ENCODE data around the gene TBC1D22A.

TBC1D22A gene

DNA sequence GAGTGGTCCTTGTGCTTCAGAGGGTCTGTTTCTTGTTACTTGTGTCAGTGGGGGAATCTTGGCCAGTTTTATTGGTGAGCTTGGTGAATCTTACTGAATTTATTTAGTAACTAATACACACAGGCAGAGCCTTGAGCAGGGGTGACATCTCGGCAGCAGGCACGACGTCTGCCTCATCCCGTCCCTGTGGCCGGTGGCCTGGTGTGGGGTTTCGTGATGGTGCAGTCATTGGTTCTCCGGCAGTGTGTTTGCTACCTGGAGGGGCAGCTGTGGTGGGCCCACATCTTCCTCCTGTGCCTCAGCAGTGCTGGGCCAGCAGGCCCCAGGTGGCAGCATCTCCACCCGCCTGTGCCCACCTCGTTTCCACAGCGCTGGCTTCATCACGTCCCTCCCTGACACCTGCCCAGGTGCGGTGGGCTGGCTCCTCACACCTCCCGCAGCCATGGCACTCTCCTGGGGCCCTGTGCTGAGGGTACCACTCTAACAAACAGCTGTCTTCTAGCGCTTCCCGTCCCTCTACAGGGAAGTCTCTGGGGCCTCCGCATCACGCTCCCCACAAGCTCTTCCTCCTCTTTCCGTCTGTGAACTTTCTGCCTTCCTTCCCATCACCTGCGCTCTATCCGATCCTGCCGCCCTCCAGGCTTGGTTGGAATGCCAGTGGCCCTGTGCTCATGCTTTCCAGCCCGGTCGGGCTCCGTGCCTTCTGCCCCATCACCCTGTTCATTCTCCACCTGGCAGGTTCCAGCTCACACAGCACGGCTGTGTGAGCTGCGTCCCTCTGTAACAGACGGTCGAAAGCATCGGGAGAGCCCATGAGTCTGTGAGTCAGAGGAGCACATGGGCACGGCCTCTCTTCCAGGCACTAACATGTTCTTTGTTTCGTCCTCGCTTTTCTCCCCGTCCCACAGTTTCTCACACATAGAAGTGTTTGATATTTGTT, 203.4 kb downstream of the TBC1D22A start:
- Histone ChIP-seq H3K4me2 (peak overlapping the region in 9 of 11 experiments; percentile 18 to 60 (median 36); a peak in 15 of 22 replicates), H3K36me3 (peaks cover 0 to 42% (median 0%) of the 10 kb centered on the region in 11 experiments; a peak in 5 of 22 replicates), H3K4me1 (peaks cover 27 to 58% (median 47%) of the 10 kb centered on the region in 10 experiments), H3K9me3 (replicated peaks in 1 of 11) (no peaks in the 10 kb centered on the region), H3K9ac (no peak overlapping the region), H3K27me3 (no peaks in the 10 kb centered on the region), H4K20me1 (peaks cover 49 to 100% (median 81%) of the 10 kb centered on the region in 11 experiments), H3K4me3 (no peak overlapping the region), H3K27ac (no peak overlapping the region)
- TF ChIP-seq Cebpa-rat (IDR thresholded peaks at IDR 0.05): no peak

DNA sequence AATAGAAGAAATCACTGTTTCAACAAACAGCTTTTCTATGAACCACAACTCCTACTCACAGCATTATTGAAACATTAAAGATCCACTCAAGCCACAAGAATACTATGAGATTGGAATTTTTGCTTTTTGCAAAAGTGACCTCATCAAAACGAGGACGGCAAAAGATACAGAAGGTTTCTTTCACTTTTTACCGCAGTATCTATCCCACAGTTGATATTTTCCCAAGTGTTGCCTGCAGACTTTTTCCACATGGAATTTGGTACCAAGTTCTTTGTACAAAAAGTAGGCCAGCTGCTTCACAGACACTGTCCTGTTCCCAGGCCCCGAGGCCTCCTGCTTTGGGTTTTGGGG, 204.0 kb downstream of the TBC1D22A start:
- no peaks in the 10 kb centered on the region for H3K27me3 ChIP-seq
- peaks cover 53 to 98% (median 83%) of the 10 kb centered on the region in 11 experiments for H4K20me1 ChIP-seq
- peaks cover 0 to 40% (median 0%) of the 10 kb centered on the region in 11 experiments; a peak in 5 of 22 replicates for H3K36me3 ChIP-seq
- no peak for TF ChIP-seq Cebpa-rat (IDR thresholded peaks at IDR 0.05)
- H3K4me2 ChIP-seq: peak overlapping the region in 1 of 11 experiments; percentile 58; a peak in 1 of 22 replicates
- H3K9me3 ChIP-seq (replicated peaks in 1 of 11): no peaks in the 10 kb centered on the region
- peaks cover 32 to 62% (median 53%) of the 10 kb centered on the region in 10 experiments for H3K4me1 ChIP-seq
- H3K4me3 ChIP-seq: no peak overlapping the region
- no peak overlapping the region for H3K9ac ChIP-seq
- H3K27ac ChIP-seq: no peak overlapping the region

DNA sequence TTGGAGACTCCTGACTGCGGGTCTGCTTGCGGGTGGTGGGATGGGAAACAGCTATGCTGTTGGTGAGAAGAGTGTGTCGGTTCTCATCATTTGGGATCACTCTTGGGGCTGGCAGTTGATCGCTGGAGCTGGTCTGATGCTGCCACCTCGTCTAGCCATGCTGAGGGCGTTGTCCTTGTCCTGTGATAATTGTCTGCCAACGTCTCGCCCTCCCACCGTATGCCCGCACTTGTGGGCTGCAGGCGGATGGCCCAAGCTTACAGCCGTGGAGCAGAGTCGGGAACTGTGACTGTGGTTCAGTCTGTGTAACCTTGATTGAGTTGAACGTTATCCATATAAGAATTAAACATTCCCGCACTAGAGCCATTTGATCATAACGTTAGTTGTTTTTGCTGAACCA, 204.4 kb downstream of the TBC1D22A start:
- H3K9ac ChIP-seq: no peak overlapping the region
- H3K9me3 ChIP-seq (replicated peaks in 1 of 11): no peaks in the 10 kb centered on the region
- no peak overlapping the region for H3K4me2 ChIP-seq
- TF ChIP-seq Cebpa-rat (IDR thresholded peaks at IDR 0.05): no peak
- H3K36me3 ChIP-seq: peaks cover 0 to 36% (median 0%) of the 10 kb centered on the region in 11 experiments; a peak in 4 of 22 replicates
- H3K4me1 ChIP-seq: peaks cover 35 to 62% (median 55%) of the 10 kb centered on the region in 10 experiments
- H3K27ac ChIP-seq: no peak overlapping the region
- H4K20me1 ChIP-seq: peaks cover 56 to 98% (median 83%) of the 10 kb centered on the region in 11 experiments
- H3K4me3 ChIP-seq: no peak overlapping the region
- no peaks in the 10 kb centered on the region for H3K27me3 ChIP-seq

DNA sequence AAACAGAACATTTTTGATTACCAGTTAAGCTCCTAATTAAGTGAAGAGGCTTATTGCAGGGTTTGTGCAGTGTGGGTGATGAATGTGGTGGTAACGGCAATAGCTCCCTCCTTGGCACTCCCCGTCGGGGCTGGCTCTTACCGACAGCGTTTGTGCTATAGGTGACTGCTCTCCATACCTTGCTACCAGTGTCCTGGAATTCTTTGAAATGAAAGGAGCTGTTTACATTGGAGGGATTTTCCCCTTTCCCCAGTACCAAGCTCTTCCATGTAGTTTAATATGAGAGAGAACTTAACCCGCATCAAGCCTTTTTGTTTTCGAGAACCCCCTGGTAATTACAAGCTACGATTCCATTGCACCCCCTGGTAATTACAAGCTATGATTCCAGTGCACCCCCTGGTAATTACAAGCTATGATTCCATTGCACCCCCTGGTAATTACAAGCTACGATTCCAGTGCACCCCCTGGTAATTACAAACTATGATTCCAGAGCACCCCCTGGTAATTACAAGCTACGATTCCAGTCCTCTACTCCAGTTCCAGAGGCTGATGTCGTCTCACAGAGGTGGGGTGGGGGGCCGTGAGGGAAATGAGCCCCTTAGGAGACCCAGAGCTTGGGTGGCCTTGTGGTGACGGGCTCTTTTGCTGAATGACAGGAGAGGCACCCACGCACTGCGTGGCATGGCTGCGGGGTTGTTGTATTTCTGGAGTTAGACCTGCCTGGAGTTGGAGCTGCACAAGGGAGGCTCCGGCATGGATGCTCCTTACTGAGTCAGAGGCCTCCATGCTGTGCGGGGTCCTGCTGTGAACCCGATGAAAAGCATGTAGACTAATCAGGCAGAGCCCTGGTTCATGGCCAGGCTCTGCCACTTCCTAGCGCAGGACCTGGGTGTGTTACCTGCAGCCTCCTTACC, 205.3 kb downstream of the TBC1D22A start:
- Histone ChIP-seq H3K27ac (no peak overlapping the region), H3K9me3 (replicated peaks in 1 of 11) (no peaks in the 10 kb centered on the region), H3K4me1 (peaks cover 44 to 62% (median 60%) of the 10 kb centered on the region in 10 experiments), H3K36me3 (peaks cover 0 to 39% (median 3%) of the 10 kb centered on the region in 11 experiments; a peak in 9 of 22 replicates), H3K9ac (no peak overlapping the region), H3K4me2 (peak overlapping the region in 4 of 11 experiments; percentile 71 to 92 (median 86); a peak in 4 of 22 replicates), H4K20me1 (peaks cover 58 to 98% (median 86%) of the 10 kb centered on the region in 11 experiments), H3K27me3 (no peaks in the 10 kb centered on the region), H3K4me3 (no peak overlapping the region)
- TF ChIP-seq Cebpa-rat (IDR thresholded peaks at IDR 0.05): no peak

DNA sequence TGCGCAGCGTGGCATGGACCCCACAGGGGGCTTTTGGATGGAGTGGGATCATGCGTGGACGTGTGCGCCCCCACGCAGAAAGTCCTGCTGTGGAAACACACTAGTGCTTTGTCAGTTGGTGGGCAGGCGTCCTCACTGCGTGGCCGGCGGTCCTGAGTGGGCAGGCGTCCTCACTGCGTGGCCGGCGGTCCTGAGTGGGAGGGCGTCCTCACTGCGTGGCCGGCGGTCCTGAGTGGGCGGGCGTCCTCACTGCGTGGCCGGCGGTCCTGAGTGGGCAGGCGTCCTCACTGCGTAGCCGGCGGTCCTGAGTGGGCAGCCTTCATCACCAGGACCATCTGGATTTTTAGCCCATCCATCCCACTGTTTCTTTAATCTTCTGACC, 205.9 kb downstream of the TBC1D22A start:
- H3K4me2 ChIP-seq: peak overlapping the region in 9 of 11 experiments; percentile 67 to 92 (median 81); a peak in 10 of 22 replicates
- H3K27ac ChIP-seq: no peak overlapping the region
- H3K9ac ChIP-seq: no peak overlapping the region
- peaks cover 55 to 98% (median 82%) of the 10 kb centered on the region in 11 experiments for H4K20me1 ChIP-seq
- H3K27me3 ChIP-seq: no peaks in the 10 kb centered on the region
- no peak overlapping the region for H3K4me3 ChIP-seq
- H3K4me1 ChIP-seq: peaks cover 47 to 66% (median 60%) of the 10 kb centered on the region in 10 experiments
- H3K9me3 ChIP-seq (replicated peaks in 1 of 11): no peaks in the 10 kb centered on the region
- peaks cover 0 to 45% (median 6%) of the 10 kb centered on the region in 11 experiments; a peak in 10 of 22 replicates for H3K36me3 ChIP-seq
- no peak for TF ChIP-seq Cebpa-rat (IDR thresholded peaks at IDR 0.05)

DNA sequence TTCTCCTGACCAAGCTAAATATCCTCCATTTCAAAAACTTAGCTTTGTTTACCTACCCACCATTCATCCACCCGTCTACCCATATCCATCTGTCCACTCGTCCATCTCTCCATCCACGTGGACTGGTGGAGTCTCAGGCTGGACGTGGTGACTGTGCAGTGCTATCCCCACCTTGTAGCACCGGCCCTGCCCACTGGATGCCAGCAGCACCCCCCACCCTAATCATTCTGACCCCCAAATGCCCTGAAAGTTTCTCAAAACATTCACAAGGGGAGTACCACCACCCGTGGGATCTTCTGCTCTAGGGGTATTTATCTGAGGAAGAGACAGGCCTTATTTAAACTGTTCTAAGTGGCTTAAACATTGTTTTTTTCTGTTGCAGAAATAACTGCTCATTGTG, 206.4 kb downstream of the TBC1D22A start:
- no peaks in the 10 kb centered on the region for H3K27me3 ChIP-seq
- H4K20me1 ChIP-seq: peaks cover 50 to 97% (median 77%) of the 10 kb centered on the region in 11 experiments
- H3K9me3 ChIP-seq (replicated peaks in 1 of 11): no peaks in the 10 kb centered on the region
- H3K27ac ChIP-seq: peak overlapping the region in 1 of 11 experiments; percentile 78; a peak in 1 of 22 replicates
- no peak overlapping the region for H3K4me3 ChIP-seq
- peaks cover 0 to 45% (median 6%) of the 10 kb centered on the region in 11 experiments; a peak in 11 of 22 replicates for H3K36me3 ChIP-seq
- no peak for TF ChIP-seq Cebpa-rat (IDR thresholded peaks at IDR 0.05)
- no peak overlapping the region for H3K9ac ChIP-seq
- H3K4me1 ChIP-seq: peaks cover 47 to 66% (median 60%) of the 10 kb centered on the region in 10 experiments
- peak overlapping the region in 10 of 11 experiments; percentile 67 to 92 (median 80); a peak in 20 of 22 replicates for H3K4me2 ChIP-seq

GRCh38 chr22:46969491-46969890, 207.0 kb downstream of the TBC1D22A start:
- no peak for TF ChIP-seq Cebpa-rat (IDR thresholded peaks at IDR 0.05)
- peaks cover 45 to 97% (median 74%) of the 10 kb centered on the region in 11 experiments for H4K20me1 ChIP-seq
- H3K36me3 ChIP-seq: peaks cover 0 to 52% (median 12%) of the 10 kb centered on the region in 11 experiments; a peak in 19 of 22 replicates
- H3K27me3 ChIP-seq: no peaks in the 10 kb centered on the region
- H3K4me1 ChIP-seq: peaks cover 52 to 68% (median 60%) of the 10 kb centered on the region in 10 experiments
- H3K27ac ChIP-seq: peak overlapping the region in 3 of 11 experiments; percentile 26 to 78 (median 30); a peak in 4 of 22 replicates
- H3K4me3 ChIP-seq: no peak overlapping the region
- H3K9me3 ChIP-seq (replicated peaks in 1 of 11): no peaks in the 10 kb centered on the region
- H3K4me2 ChIP-seq: peak overlapping the region; percentile 67 to 92 (median 80); a peak in 21 of 22 replicates
- H3K9ac ChIP-seq: 0 out of 22 replicates have a peak overlapping the region, but pooled peaks of 2 of the 11 experiments have one; percentile 17 to 20

- H4K20me1 ChIP-seq: peaks cover 41 to 97% (median 72%) of the 10 kb centered on the region in 11 experiments
- H3K9ac ChIP-seq: peak overlapping the region in 1 of 11 experiments; percentile 17; a peak in 1 of 22 replicates
- no peaks in the 10 kb centered on the region for H3K9me3 ChIP-seq (replicated peaks in 1 of 11)
- TF ChIP-seq Cebpa-rat (IDR thresholded peaks at IDR 0.05): no peak
- H3K27ac ChIP-seq: peak overlapping the region in 7 of 11 experiments; percentile 30 to 81 (median 68); a peak in 9 of 22 replicates
- peaks cover 1 to 52% (median 17%) of the 10 kb centered on the region in 11 experiments; a peak in 21 of 22 replicates for H3K36me3 ChIP-seq
- peak overlapping the region; percentile 67 to 92 (median 80) for H3K4me2 ChIP-seq
- no peak overlapping the region for H3K4me3 ChIP-seq
- H3K4me1 ChIP-seq: peaks cover 52 to 70% (median 57%) of the 10 kb centered on the region in 10 experiments
- no peaks in the 10 kb centered on the region for H3K27me3 ChIP-seq
Measured at GRCh38 chr22:46969961-46970360, 207.5 kb downstream of the TBC1D22A start.
